SK-N-SH treated with all-trans-retinoic acid at 6 μM for 48 hours (cell line): ENCODE results near the gene MYO16.

ENCODE experiments used
- ATAC-seq: fragments of 200-7000 bp; cut with Tn5 transposase; 3 replicates; pipeline ENCODE4 v1.9.1; 2020; ENCODE audit warnings: mild to moderate bottlenecking, moderate library complexity
- ARNTL ChIP-seq: fragments of 450-650 bp; formaldehyde crosslinking; IDR thresholded peaks from 2 replicates; pipeline ENCODE4 v1.5.0; 2020; ENCODE audit warnings: low read depth, mild to moderate bottlenecking, moderate library complexity, borderline replicate concordance
- BACH2 ChIP-seq: fragments of 250-450 bp; sonication (Bioruptor Pico); IDR thresholded peaks from 2 replicates; pipeline ENCODE4 v1.9.0; 2021; ENCODE audit warnings: mild to moderate bottlenecking, borderline replicate concordance
- CREB5 ChIP-seq: fragments of 250-450 bp; sonication (Bioruptor Pico); IDR thresholded peaks from 2 replicates; pipeline ENCODE4 v1.5.1; 2020; ENCODE audit warnings: low read depth, mild to moderate bottlenecking, moderate library complexity
- CSDC2 ChIP-seq: fragments of 250-450 bp; sonication (Bioruptor Pico); IDR thresholded peaks from 2 replicates; pipeline ENCODE4 v1.5.0; 2020; ENCODE audit warnings: mild to moderate bottlenecking, moderate library complexity
- CSRNP3 ChIP-seq: fragments of 250-450 bp; sonication (Bioruptor Pico); IDR thresholded peaks from 2 replicates; pipeline ENCODE4 v1.5.1; 2021; ENCODE audit warnings: mild to moderate bottlenecking, moderate library complexity
- ESRRG ChIP-seq: fragments of 250-450 bp; sonication (Bioruptor Pico); IDR thresholded peaks from 2 replicates; pipeline ENCODE4 v1.6.1; 2021; ENCODE audit warnings: mild to moderate bottlenecking
- GLIS3 ChIP-seq: fragments of 250-450 bp; sonication (Bioruptor Pico); IDR thresholded peaks from 2 replicates; pipeline ENCODE4 v1.5.0; 2020; ENCODE audit warnings: mild to moderate bottlenecking, moderate library complexity
- OSR1 ChIP-seq: fragments of 250-450 bp; sonication (Bioruptor Pico); IDR thresholded peaks from 2 replicates; pipeline ENCODE4 v1.8.0; 2022; ENCODE audit warnings: moderate library complexity, mild to moderate bottlenecking, inconsistent platforms
- PATZ1 ChIP-seq: fragments of 250-450 bp; sonication (Bioruptor Pico); IDR thresholded peaks from 2 replicates; pipeline ENCODE4 v1.8.0; 2020; ENCODE audit warnings: mild to moderate bottlenecking, moderate library complexity, borderline replicate concordance
- POU6F1 ChIP-seq: fragments of 250-450 bp; sonication (Bioruptor Pico); IDR thresholded peaks from 2 replicates; pipeline ENCODE4 v1.8.0; 2021; ENCODE audit warnings: low read depth, mild to moderate bottlenecking, moderate library complexity, borderline replicate concordance
- PPARA ChIP-seq: fragments of 250-450 bp; sonication (Bioruptor Pico); IDR thresholded peaks from 2 replicates; pipeline ENCODE4 v1.5.0; 2020; ENCODE audit warnings: mild to moderate bottlenecking, borderline replicate concordance
- RARB ChIP-seq: fragments of 250-450 bp; sonication (Bioruptor Pico); IDR thresholded peaks from 2 replicates; pipeline ENCODE4 v1.8.0; 2021; ENCODE audit warnings: mild to moderate bottlenecking, moderate library complexity
- SNAI2 ChIP-seq: fragments of 250-450 bp; sonication (Bioruptor Pico); IDR thresholded peaks from 2 replicates; pipeline ENCODE4 v1.5.0; 2020; ENCODE audit warnings: mild to moderate bottlenecking, moderate library complexity
- TCF4 ChIP-seq: fragments of 250-450 bp; sonication (Bioruptor Pico); IDR thresholded peaks from 2 replicates; pipeline ENCODE4 v1.8.0; 2021; ENCODE audit warnings: mild to moderate bottlenecking, moderate library complexity, borderline replicate concordance
- TOX ChIP-seq: fragments of 250-450 bp; sonication (Bioruptor Pico); IDR thresholded peaks from 2 replicates; pipeline ENCODE4 v1.8.0; 2021; ENCODE audit warnings: mild to moderate bottlenecking, moderate library complexity, borderline replicate concordance
- TSHZ2 ChIP-seq: fragments of 250-450 bp; sonication (Bioruptor Pico); IDR thresholded peaks from 2 replicates; pipeline ENCODE4 v1.5.0; 2020; ENCODE audit warnings: mild to moderate bottlenecking, moderate library complexity
- ZC3H10 ChIP-seq: fragments of 250-450 bp; sonication (Bioruptor Pico); IDR thresholded peaks from 2 replicates; pipeline ENCODE4 v1.5.1; 2021; ENCODE audit warnings: mild to moderate bottlenecking, moderate library complexity
- ZFP3 ChIP-seq: fragments of 250-450 bp; sonication (Bioruptor Pico); IDR thresholded peaks from 2 replicates; pipeline ENCODE4 v1.5.0; 2020; ENCODE audit warnings: mild to moderate bottlenecking, moderate library complexity
- ZFP30 ChIP-seq: fragments of 450-650 bp; formaldehyde crosslinking; IDR thresholded peaks from 2 replicates; pipeline ENCODE4 v1.5.0; 2022; ENCODE audit warnings: mild to moderate bottlenecking, moderate library complexity
- ZNF565 ChIP-seq: fragments of 450-650 bp; formaldehyde crosslinking; conservative IDR thresholded peaks from 2 replicates; pipeline ENCODE4 v1.5.0; 2020; ENCODE audit warnings: low read depth, mild to moderate bottlenecking, moderate library complexity
- ZNF70 ChIP-seq: fragments of 450-650 bp; formaldehyde crosslinking; IDR thresholded peaks from 2 replicates; pipeline ENCODE4 v1.5.0; 2020; ENCODE audit warnings: mild to moderate bottlenecking, moderate library complexity
- ZNF8 ChIP-seq: fragments of 450-650 bp; formaldehyde crosslinking; IDR thresholded peaks from 2 replicates; pipeline ENCODE4 v1.5.0; 2020; ENCODE audit warnings: mild to moderate bottlenecking, moderate library complexity

The MYO16 gene

GRCh38 chr13:108725471-108725870, 96.1 kb downstream of the MYO16 start:
- no peak for ATAC-seq

GRCh38 chr13:108728370-108728769, 99.0 kb downstream of the MYO16 start:
- TF ChIP-seq SNAI2 (CRISPR knock-in tag) (no peak), ZNF8 (CRISPR knock-in tag) (no peak), BACH2 (CRISPR knock-in tag) (no peak), ZFP30 (no peak), ZNF70 (CRISPR knock-in tag) (no peak), ZC3H10 (CRISPR knock-in tag) (no peak), TOX (CRISPR knock-in tag) (no peak), TSHZ2 (no peak), PPARA (no peak), ZFP3 (CRISPR knock-in tag) (no peak), ESRRG (CRISPR knock-in tag) (no peak), CSRNP3 (CRISPR knock-in tag) (no peak), GLIS3 (CRISPR knock-in tag) (no peak)
- ATAC-seq: no peak

More at GRCh38 chr13:108725471-108725870, 96.1 kb downstream of the MYO16 start:
- TF ChIP-seq ARNTL: no peak
- no peak for TF ChIP-seq CSRNP3 (CRISPR knock-in tag)
- TF ChIP-seq ZC3H10 (CRISPR knock-in tag): no peak
- TF ChIP-seq TCF4 (CRISPR knock-in tag): no peak
- TF ChIP-seq PPARA: no peak
- TF ChIP-seq CREB5 (CRISPR knock-in tag): no peak
- TF ChIP-seq PATZ1 (CRISPR knock-in tag): no peak
- TF ChIP-seq CSDC2: no peak
- TF ChIP-seq ZFP3 (CRISPR knock-in tag): no peak
- TF ChIP-seq OSR1 (CRISPR knock-in tag): no peak

- no peak for TF ChIP-seq ESRRG (CRISPR knock-in tag)
- TF ChIP-seq ZNF8 (CRISPR knock-in tag): no peak
- TF ChIP-seq BACH2 (CRISPR knock-in tag): no peak
- TF ChIP-seq ZFP30: no peak
- no peak for TF ChIP-seq SNAI2 (CRISPR knock-in tag)
- TF ChIP-seq POU6F1 (CRISPR knock-in tag): no peak
- TF ChIP-seq GLIS3 (CRISPR knock-in tag): no peak
- no peak for TF ChIP-seq ZC3H10 (CRISPR knock-in tag)
- TF ChIP-seq ZFP3 (CRISPR knock-in tag): no peak
- TF ChIP-seq CSRNP3 (CRISPR knock-in tag): no peak
- no peak for TF ChIP-seq RARB (CRISPR knock-in tag)
- no peak for TF ChIP-seq ARNTL
- TF ChIP-seq OSR1 (CRISPR knock-in tag): no peak
- no peak for TF ChIP-seq CSDC2
- TF ChIP-seq ZNF565 (CRISPR knock-in tag): no peak
- no peak for TF ChIP-seq CREB5 (CRISPR knock-in tag)
- TF ChIP-seq, all 23 proteins: peak for 0
- ATAC-seq: no peak
These were observed 103.7 kb downstream of the MYO16 start for GRCh38 chr13:108733022-108733560.
